GM21528 (cell line): ENCODE results near the gene PCNX2.

Experiments used
- ATAC-seq: cut with Tn5 transposase; IDR thresholded peaks from one replicate; pipeline ENCODE4 v1.9.1; 2021; ENCODE audit warnings: mild to moderate bottlenecking, moderate library complexity; ENCODE audit not compliant: unreplicated experiment, low FRiP score

Gene PCNX2

GRCh38 chr1:232992227-232992626 is 303.3 kb downstream of the PCNX2 start:
- no peak for ATAC-seq

- no peak for ATAC-seq
Observed at GRCh38 chr1:232991238-232991637, 304.3 kb downstream of the PCNX2 start.

- ATAC-seq, result no peak
Observed at GRCh38 chr1:232990176-232991128, 305.1 kb downstream of the PCNX2 start.

- ATAC-seq, result no peak
Observed at GRCh38 chr1:232988572-232989040, 306.9 kb downstream of the PCNX2 start.

GRCh38 chr1:232987774-232988140 is 307.8 kb downstream of the PCNX2 start:
- ATAC-seq, result no peak

- ATAC-seq, result no peak
Observed at GRCh38 chr1:232987046-232987773, 308.3 kb downstream of the PCNX2 start.

- ATAC-seq, result no peak
Observed at GRCh38 chr1:232986527-232986922, 309.0 kb downstream of the PCNX2 start.

- ATAC-seq, result no peak
Observed at GRCh38 chr1:232985882-232986526, 309.5 kb downstream of the PCNX2 start.

GRCh38 chr1:232984577-232985425 is 310.7 kb downstream of the PCNX2 start:
- ATAC-seq, result no peak

GRCh38 chr1:232983817-232984567 is 311.5 kb downstream of the PCNX2 start:
- ATAC-seq, result no peak

- no peak for ATAC-seq
Observed at GRCh38 chr1:232983375-232983774, 312.1 kb downstream of the PCNX2 start.

- ATAC-seq, result no peak
Observed at GRCh38 chr1:232982238-232982944, 313.1 kb downstream of the PCNX2 start.

GRCh38 chr1:232980986-232981560 is 314.5 kb downstream of the PCNX2 start:
- no peak for ATAC-seq

GRCh38 chr1:232980355-232980978 is 315.1 kb downstream of the PCNX2 start:
- ATAC-seq, result no peak

- no peak for ATAC-seq
Observed at GRCh38 chr1:232979558-232979957, 316.0 kb downstream of the PCNX2 start.

GRCh38 chr1:232978815-232979214 is 316.7 kb downstream of the PCNX2 start:
- ATAC-seq, result no peak

- no peak for ATAC-seq
Observed at GRCh38 chr1:232978091-232978634, 317.4 kb downstream of the PCNX2 start.

GRCh38 chr1:232974971-232975370 is 320.6 kb downstream of the PCNX2 start:
- no peak for ATAC-seq
